WTC11 (cell line): ENCODE results near the gene WDCP.

Experiments used
- ATF2 ChIP-seq: sonication (generic); formaldehyde crosslinking; IDR thresholded peaks from 2 replicates; pipeline ENCODE4 v1.8.1; 2022; ENCODE audit warnings: low read depth, missing genetic modification reagents, borderline replicate concordance
- ATF3 ChIP-seq: sonication (generic); formaldehyde crosslinking; conservative IDR thresholded peaks from 2 replicates; pipeline ENCODE4 v1.8.1; 2022; ENCODE audit warnings: mild to moderate bottlenecking, missing genetic modification reagents
- CREB1 ChIP-seq: sonication (generic); formaldehyde crosslinking; IDR thresholded peaks from 2 replicates; pipeline ENCODE4 v1.8.0; 2023; ENCODE audit warnings: mild to moderate bottlenecking, missing genetic modification reagents
- CTCF ChIP-seq: fragments of 200-600 bp; IDR thresholded peaks from 2 replicates; pipeline ENCODE4 v1.8.0; 2022; ENCODE audit warnings: antibody characterized with exemption
- GABPB1 ChIP-seq: sonication (generic); formaldehyde crosslinking; IDR thresholded peaks from 2 replicates; pipeline ENCODE4 v1.8.1; 2023; ENCODE audit warnings: mild to moderate bottlenecking, missing genetic modification reagents
- NR3C1 ChIP-seq: sonication (generic); formaldehyde crosslinking; conservative IDR thresholded peaks from 2 replicates; pipeline ENCODE4 v1.8.1; 2023; ENCODE audit warnings: low read depth, mild to moderate bottlenecking, missing genetic modification reagents
- SMAD4 ChIP-seq: sonication (generic); formaldehyde crosslinking; IDR thresholded peaks from 2 replicates; pipeline ENCODE4 v1.8.0; 2022; ENCODE audit warnings: mild to moderate bottlenecking, missing genetic modification reagents
- TCF7 ChIP-seq: sonication (generic); formaldehyde crosslinking; IDR thresholded peaks from 2 replicates; pipeline ENCODE4 v1.8.0; 2022; ENCODE audit warnings: mild to moderate bottlenecking, low read depth, missing genetic modification reagents, moderate library complexity
- TP53 ChIP-seq: sonication (generic); formaldehyde crosslinking; IDR thresholded peaks from 2 replicates; pipeline ENCODE4 v1.8.1; 2023; ENCODE audit warnings: mild to moderate bottlenecking, missing genetic modification reagents
- USF1 ChIP-seq: sonication (generic); formaldehyde crosslinking; IDR thresholded peaks from 2 replicates; pipeline ENCODE4 v1.8.0; 2022; ENCODE audit warnings: mild to moderate bottlenecking, missing genetic modification reagents
- ZBTB43 ChIP-seq: sonication (generic); formaldehyde crosslinking; IDR thresholded peaks from 2 replicates; pipeline ENCODE4 v1.8.1; 2023; ENCODE audit warnings: mild to moderate bottlenecking, missing genetic modification reagents
- TF ChIP-seq, protein P1 (sequence below): sonication (generic); formaldehyde crosslinking; IDR thresholded peaks from 2 replicates; pipeline ENCODE4 v1.8.0; 2022; ENCODE audit warnings: mild to moderate bottlenecking, missing genetic modification reagents

DNA sequence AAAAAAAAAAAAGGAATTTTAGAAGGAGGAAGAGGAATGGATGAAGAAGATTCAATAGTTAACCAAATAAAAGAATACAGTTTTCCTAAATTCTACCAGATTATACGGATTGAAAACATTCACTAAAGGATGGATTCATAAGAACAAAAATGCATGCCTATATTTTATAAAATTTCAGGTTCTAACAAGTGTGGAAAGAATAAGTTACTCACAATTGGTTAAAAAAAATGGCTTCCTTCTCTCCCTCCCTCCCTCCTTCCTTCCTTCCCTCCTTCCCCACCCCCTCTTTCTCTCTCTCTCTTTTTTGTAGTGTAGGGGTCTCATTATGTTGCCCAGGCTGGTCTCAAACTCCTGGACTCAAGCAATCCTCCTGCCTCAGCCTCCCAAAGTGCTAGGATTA lies 39.0 kb upstream of the WDCP start:
- TF ChIP-seq CTCF (no peak), CREB1 (no peak), NR3C1 (CRISPR knock-in tag) (no peak), USF1 (no peak), GABPB1 (no peak), SMAD4 (CRISPR knock-in tag) (no peak), ZBTB43 (CRISPR knock-in tag) (no peak), ATF2 (no peak), TP53 (no peak), ATF3 (CRISPR knock-in tag) (no peak), TCF7 (CRISPR knock-in tag) (no peak)
- TF ChIP-seq, protein P1, sequence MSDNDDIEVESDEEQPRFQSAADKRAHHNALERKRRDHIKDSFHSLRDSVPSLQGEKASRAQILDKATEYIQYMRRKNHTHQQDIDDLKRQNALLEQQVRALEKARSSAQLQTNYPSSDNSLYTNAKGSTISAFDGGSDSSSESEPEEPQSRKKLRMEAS (CRISPR knock-in tag): no peak
